ENCODE results near the gene IQCN.
A peak's percentile ranks its signal among the peaks of the same experiment; 100 is the strongest.

IQCN gene

GRCh38 chr19:18225702-18226468, 48.4 kb downstream of the IQCN start, which contains the start of gene PDE4C:
TSS of gene PDE4C (minus strand) at chr19:18226438. CDS start at chr19:18226415, 23 bp downstream.
- no peak for DNase-seq (ENCODE audit: low read depth, low spot score)
- ChIA-PET POLR2A (interaction anchor here (1.4 kb wide), 1 partner anchor 56 kb away, joined by 3 read pairs; the partner anchor contains the start of gene JUND), CTCF (interaction anchor here (1.4 to 2.8 kb wide), 3 partner anchors 26 to 53 kb away, joined by 4 to 10 read pairs (median 7); partner anchors contain the start of gene MPV17L2)
- no peak for TF ChIP-seq CTCF (IDR thresholded peaks at IDR 0.05; ENCODE audit: insufficient read depth, low read length, missing control alignments)
- H3K4me3 ChIP-seq (ENCODE audit: low read depth, low read length): no peak within 1 kb of the TSS

GRCh38 chr19:18225355-18225701, 48.9 kb downstream of the IQCN start:
- TF ChIP-seq CTCF (IDR thresholded peaks at IDR 0.05; ENCODE audit: insufficient read depth, low read length, missing control alignments): no peak
- H3K4me3 ChIP-seq (ENCODE audit: low read depth, low read length): no peak overlapping the region
- POLR2A ChIA-PET: interaction anchor here (1.4 kb wide), 1 partner anchor 56 kb away, joined by 3 read pairs; the partner anchor contains the start of gene JUND
- no peak for DNase-seq (ENCODE audit: low read depth, low spot score)
- CTCF ChIA-PET: interaction anchor here (1.8 to 2.8 kb wide), 3 partner anchors 21 to 54 kb away, joined by 5 to 10 read pairs (median 7); partner anchors contain the start of genes MPV17L2 and RAB3A

- POLR2A ChIA-PET: interaction anchor here (0.6 to 1.4 kb wide), 3 partner anchors 19 to 57 kb away, joined by 3 to 8 read pairs (median 4); partner anchors contain the start of gene JUND
- no peak for TF ChIP-seq CTCF (IDR thresholded peaks at IDR 0.05; ENCODE audit: insufficient read depth, low read length, missing control alignments)
- CTCF ChIA-PET: interaction anchor here (0.6 to 2.8 kb wide), 15 partner anchors 7 to 104 kb away, joined by 3 to 12 read pairs (median 4); partner anchors contain the start of genes MPV17L2, PIK3R2 and RAB3A
- H3K4me3 ChIP-seq (ENCODE audit: low read depth, low read length): peak overlapping the region; percentile 62
- DNase-seq (ENCODE audit: low read depth, low spot score): peak; percentile 96
These were observed 49.5 kb downstream of the IQCN start for GRCh38 chr19:18224525-18225354.

GRCh38 chr19:18223860-18224524, 50.3 kb downstream of the IQCN start:
- H3K4me3 ChIP-seq (ENCODE audit: low read depth, low read length): peak overlapping the region; percentile 62
- DNase-seq (ENCODE audit: low read depth, low spot score): no peak
- ChIA-PET CTCF (interaction anchor here (0.6 to 2.8 kb wide), 15 partner anchors 8 to 105 kb away, joined by 3 to 12 read pairs (median 4); partner anchors contain the start of genes MPV17L2, PIK3R2 and RAB3A), POLR2A (interaction anchor here (0.6 to 1.2 kb wide), 2 partner anchors 19 to 57 kb away, joined by 4 to 8 read pairs; partner anchors contain the start of gene JUND)
- no peak for TF ChIP-seq CTCF (IDR thresholded peaks at IDR 0.05; ENCODE audit: insufficient read depth, low read length, missing control alignments)

- ChIA-PET CTCF (interaction anchor here (1.1 to 4.7 kb wide), 2 partner anchors 14 to 30 kb away, joined by 3 to 21 read pairs; no protein-coding TSS in a partner anchor), POLR2A (no interaction called here)
- no peak for TF ChIP-seq CTCF (IDR thresholded peaks at IDR 0.05; ENCODE audit: insufficient read depth, low read length, missing control alignments)
- no peak overlapping the region for H3K4me3 ChIP-seq (ENCODE audit: low read depth, low read length)
- DNase-seq (ENCODE audit: low read depth, low spot score): no peak
These were observed 52.2 kb downstream of the IQCN start for GRCh38 chr19:18221815-18222725.

All from AG04449 (cell line).